SK-MEL-5 (cell line): Measurements from ENCODE around the gene USF3. TPM values are rescaled to one million over a fixed set of nuclear protein-coding genes. Genes with fewer than 3 reads are reported as not detected.
"Not testable (repeated sequence)": the region's sequence is repeated elsewhere in the genome, so short reads cannot be mapped to it uniquely, and the experiment has no call there.

Experiments used
- DNase-seq: peaks from one replicate; pipeline ENCODE4 v3.0.0-alpha.2; 2016; ENCODE audit warnings: low read depth, low spot score
- in situ Hi-C: cut with HindIII; loops from 2 replicates; pipeline ENCODE4 v1.10.0; 2016; ENCODE audit warnings: low sequenced_read_pairs, high pct_unique_total_duplicates, low pct_unique_long_range_greater_than_20kb
- total RNA-seq: library from RNA; depleted of rRNA; stranded (reverse); fragments of >200 nt; shearing (Covaris generic); gene quantifications from 2 replicates; pipeline ENCODE4 v1.2.3, GENCODE V29; 2014

The USF3 gene
- total RNA-seq, 1 experiment from 2014 or later = 9.0 TPM

DNA sequence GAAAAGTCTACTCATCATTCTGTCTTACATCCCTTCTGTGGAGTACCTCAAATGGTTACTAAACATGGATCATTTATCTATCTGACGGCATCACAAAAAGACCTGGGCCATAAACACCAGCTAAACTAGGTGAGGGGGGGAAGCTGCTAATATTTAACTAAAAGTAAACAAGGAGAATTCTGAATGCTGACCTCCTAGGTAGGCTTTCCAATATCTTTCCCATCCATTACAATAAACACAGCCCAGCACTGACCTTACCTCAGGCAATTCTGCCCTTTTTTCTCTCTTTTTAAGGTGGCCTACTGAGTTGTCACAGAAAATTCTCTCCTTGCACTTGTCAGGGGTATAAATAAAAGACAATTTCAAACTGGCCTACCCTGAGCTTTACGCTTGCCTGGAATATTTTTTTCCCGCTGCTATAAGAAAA, 33.1 kb downstream of the USF3 start:
- no peak for DNase-seq
- in situ Hi-C loops = no loop called here

DNA sequence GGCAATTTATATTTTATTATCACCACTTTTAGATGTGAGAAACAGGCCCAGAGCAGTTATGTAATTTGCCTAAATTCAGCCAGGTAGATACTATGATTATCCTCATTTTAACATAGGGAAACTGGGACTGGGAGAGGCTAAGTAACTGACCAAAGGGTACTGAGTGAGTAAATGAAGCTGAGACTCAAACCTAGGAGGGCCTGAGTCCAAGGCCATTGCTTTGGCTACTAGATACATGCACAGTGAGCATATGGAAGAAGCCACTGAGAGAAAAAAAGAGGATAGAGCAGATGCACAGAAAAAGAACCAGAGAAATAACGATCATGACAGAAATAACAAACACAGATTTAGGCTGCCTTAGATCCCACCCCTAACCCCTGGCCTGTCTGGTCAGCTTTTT, 33.6 kb downstream of the USF3 start:
- in situ Hi-C loops = no loop called here
- no peak for DNase-seq

DNA sequence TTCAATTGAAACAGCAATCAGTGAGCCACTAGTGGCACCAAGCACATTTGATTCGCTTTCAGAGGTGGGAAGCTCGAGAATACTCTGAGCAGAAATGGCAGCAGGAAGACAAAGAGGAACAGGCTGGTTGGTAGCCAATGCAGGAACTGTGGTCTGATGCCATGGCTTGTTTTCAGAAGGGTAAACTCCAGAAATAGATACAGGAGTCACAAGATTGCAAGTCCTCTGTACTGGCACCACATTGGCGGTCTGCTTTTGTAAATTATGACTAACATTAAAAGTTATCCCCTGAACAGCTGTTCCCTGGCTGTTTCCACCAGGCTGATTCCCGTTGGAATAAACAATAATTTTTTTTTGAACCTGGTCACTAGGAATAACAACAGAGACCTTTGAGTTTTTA, 35.5 kb downstream of the USF3 start:
- no peak for DNase-seq
- in situ Hi-C loops = no loop called here

DNA sequence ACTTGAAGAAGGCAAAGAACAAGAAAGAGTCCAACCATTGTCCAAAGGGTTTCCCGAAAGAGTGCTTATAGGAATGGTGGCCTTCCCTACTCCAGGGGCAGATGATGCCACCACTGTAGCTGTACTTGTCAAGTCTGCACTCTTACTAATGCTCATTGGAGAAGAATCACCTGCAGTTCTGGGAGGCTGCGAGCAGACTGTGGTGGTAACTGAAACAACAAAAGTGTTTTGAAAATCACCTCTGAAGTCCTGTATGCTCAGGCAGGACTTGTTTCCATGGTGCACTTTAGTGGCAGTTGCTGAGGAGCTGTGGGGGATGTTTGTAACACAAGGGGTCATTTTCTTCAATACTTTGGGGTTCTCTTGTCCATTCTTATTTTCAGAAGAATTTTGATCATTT, 36.0 kb downstream of the USF3 start:
- in situ Hi-C loops = no loop called here
- DNase-seq = no peak

DNA sequence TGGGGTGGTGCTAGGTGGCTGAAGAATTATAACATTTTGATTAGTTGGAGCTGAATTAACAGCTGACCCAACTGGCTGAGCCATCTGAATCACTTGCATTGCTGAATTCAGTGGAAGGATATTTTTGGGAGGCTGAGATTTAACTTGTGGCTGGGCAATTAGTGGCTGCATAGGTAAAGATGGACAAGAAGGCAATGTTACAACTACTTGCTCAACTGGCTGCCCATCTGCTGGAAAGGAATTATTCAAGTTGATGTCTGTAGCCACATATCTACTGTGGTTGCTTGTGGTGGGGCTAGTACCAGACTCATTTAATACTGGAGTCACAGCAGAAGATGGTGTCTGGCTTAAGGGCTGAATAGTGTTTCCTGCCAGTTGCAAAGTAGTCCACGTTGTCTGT, 36.4 kb downstream of the USF3 start:
- no peak for DNase-seq
- in situ Hi-C loops = no loop called here

DNA sequence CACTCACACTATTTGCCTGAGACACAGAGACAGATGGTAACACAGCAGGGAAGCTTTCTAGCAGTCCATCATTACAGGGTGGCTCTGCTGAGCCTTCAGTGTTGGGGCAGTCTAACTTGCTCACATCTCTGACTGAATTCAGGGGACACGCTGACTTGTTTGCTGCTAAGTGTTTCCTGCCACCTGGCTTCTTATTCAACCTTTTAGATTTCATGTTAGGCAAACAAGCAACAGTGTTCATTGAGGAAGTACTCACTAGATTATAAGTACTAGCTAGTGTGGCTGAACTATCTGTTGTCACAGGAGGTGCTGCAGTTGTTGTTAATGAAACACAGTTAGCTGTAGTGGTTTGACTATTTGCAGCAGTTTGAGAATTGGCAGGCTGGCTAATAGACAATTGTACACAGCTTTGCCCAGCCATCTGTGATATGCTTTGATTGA, 37.3 kb downstream of the USF3 start:
- no peak for DNase-seq
- in situ Hi-C loops = no loop called here

DNA sequence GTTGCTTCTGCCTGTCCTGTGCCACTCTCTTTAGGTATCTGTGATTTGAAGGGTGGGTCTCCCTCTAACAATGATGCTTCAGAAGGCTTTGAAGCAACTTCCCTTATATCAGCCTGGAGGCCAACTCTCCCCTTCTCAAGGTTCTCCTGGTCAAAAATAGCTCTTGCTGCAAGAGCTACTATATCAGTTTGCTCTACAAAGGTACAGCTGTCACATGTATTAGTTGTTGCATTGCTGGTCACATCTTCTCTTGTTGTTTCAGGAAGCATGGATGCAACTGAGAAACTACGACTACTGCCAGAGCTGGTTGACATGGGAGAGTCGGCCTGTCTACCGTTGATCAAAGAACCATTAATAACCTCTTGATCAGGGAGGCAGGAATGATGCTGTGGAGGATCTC, 38.3 kb downstream of the USF3 start:
- no peak for DNase-seq
- in situ Hi-C loops = no loop called here

DNA sequence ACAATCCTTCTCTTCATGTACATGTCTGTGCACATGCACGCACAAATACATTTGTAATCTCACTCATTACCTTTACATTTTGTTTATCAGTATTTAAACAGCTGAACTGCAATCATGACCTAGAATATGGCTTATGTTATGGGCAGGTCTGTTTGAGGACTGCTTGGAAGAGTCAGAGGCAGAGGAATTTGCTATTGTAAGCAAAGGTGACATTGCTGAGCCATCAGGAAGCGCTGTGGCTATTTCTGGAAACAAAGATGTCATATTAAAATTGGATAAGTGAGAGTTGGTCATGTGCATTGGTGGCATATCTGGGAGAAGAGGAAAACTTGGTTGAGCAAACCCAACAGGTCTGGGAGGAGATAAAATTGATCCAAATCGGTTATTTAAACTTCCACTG, 41.6 kb downstream of the USF3 start:
- no peak for DNase-seq
- in situ Hi-C loops = no loop called here

DNA sequence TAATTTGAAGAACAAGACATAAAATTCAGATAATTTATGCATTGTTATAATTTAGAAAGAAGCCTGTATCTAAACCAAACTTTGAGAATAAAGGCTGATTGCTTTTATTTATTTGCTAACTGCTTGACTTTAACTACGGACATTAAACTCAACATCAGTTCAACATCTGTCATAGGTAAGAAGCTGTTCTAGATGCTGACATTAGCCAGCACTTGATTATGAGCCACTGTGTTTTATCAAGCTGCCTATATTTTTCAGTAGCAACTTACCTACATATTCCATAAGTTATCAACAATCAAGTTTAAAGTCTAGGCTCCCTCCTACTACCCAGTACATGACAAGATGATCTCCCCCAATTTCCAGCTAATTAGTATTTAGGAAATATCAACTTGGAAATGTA, 42.1 kb downstream of the USF3 start:
- no peak for DNase-seq
- in situ Hi-C loops = no loop called here

DNA sequence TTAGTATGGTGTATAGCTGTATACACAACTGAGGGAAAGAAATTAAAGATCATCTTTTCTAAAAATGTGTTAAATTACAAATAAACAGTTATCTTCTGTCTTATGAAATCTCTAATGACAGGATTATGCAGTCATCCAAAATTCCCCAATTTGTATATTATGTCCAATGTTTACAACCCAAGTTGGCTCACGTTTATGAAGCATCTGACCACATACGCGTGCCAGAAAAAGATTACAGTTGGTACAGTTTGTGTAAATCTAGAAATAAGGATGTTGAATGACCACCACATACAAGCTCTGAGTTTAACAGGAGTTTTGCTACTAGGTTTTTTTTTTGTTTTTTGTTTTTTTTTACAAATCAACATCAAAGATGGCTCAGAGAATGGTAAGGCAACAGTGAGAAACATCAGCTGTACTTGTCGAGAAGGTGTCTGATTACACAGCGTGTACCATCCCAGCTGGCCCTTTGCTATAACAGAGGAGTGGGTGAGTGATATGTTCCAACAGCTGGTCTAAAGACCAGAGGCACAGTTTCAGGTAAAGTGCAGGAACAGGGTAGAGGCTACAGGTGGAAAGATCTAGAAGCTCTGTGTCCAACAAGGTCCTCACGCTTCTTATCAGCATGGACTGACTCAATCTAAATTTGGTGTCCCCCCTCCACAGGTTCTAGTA, 47.1 kb downstream of the USF3 start:
- in situ Hi-C loops = no loop called here
- no peak for DNase-seq

DNA sequence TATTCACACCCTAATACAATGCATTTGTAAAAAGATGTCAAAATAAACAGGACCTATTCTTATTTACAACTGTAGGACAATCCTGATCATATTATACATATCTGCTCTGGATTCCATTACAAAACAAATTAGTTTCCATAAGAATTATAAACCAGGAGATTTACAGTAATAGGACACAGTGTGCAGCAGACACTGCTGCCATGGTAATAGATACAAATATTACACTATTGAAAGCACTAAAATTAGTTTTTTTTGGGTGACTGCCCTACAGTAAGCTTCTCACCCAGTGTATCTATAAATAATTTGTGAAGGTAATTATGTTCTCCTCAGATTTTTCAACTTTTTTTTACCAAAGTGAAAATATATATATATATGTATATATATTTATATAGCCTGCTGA, 47.9 kb downstream of the USF3 start:
- no peak for DNase-seq
- in situ Hi-C loops = no loop called here

DNA sequence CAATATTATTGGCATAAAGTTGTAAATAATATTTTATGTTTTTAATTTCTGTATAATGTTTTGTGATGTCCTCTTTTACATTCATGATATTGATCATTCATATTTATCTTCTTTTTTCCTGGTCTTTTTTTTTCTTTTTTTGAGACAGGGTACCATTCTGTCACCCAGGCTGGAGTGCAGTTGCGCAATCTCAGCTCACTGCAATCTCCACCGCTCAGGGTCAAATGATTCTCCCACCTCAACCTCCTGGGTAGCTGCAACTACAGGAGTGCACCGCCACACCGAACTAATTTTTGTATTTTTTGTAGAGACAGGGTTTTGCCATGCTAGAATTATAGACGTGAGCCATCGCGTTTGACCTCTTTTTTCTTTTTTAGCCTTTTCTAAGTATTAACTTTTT, 52.9 kb downstream of the USF3 start:
- in situ Hi-C loops = no loop called here
- no peak for DNase-seq

DNA sequence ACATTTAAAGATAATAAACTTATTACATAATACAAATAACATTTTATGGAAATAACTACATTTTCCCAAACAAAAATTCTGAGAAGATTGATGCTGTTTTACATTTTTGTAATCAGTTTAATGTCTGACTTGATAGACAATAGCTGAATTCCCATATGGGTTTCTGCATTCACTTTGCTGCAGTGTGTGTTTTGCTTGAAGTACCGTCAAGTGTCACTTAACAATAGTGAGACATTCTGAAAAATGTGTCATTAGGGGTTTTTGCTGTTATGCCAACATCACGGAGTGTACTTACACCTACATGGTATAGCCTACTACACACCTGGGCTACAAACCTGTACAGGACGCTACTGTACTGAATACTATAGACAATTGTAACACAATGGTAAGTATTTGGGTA, 57.5 kb downstream of the USF3 start:
- no peak for DNase-seq
- in situ Hi-C loops = no loop called here

DNA sequence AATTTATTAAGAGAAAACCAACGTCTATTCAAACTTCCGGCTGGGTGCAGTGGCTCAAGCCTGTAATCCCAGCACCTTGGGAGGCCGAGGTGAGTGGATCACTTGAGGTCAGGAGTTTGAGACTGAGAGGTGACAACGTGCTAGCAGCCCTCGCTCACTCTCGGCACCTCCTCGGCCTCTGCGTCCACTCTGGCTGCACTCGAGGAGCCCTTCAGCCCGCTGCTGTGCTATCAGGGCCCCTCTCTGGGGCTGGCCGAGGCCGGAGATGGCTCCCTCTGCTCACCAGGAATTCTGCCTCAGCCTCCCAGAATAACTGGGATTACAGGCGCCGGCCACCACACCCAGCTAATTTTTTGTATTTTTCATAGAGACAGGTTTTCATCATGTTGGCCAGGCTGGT, 58.7 kb downstream of the USF3 start:
- DNase-seq = no peak
- in situ Hi-C loops = no loop called here

DNA sequence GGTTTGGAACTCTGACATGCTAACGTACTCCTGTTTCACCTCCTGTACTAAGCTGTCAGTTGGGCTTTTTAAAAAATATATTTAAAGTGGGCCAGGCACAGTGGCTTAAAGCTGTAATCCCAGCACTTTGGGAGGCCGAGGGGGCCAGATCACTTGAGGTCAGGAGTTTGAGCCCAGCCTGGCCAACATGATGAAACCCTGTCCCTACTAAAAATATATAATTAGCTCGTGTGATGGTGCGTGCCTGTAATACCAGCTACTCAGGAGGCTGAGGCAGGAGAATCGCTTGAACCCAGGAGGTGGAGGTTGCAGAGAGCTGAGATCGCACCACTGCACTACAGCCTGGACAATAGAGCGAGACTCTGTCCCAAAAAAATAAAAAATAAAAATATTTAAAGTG, 60.4 kb downstream of the USF3 start:
- DNase-seq, in situ Hi-C loops: not testable (repeated sequence)

DNA sequence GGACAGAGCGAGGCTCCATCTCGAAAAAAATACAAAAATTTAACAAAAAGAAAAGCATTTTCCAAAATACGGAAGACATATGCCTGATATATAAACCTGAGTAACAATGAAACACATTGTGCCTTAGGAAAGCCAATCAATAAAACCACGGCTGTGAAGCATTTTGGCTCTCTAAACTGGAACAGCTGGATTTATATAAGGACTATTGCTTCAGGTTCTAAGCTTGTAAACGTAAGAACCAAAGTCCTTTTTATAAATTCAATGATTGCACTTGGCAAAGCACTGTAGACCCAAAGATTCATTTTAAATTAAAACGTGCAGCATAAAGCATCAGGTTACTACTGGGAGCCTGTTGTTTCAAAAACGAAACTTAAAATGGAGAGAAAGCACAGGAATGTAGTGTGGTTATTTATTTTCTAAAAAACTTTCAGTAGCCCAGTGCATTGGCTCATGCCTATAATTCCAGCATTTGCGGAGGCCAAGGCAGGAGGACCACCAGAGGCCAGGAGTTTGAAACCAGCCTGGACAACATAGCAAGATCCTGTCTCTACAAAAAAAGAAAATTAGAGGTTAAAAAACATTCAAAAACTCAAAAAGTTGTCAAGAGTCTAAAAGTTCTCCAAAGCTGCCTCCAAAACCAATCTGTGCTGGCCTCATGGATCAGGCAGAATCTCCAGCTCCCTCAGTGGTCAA, 61.5 kb downstream of the USF3 start:
- no peak for DNase-seq
- in situ Hi-C loops = no loop called here

DNA sequence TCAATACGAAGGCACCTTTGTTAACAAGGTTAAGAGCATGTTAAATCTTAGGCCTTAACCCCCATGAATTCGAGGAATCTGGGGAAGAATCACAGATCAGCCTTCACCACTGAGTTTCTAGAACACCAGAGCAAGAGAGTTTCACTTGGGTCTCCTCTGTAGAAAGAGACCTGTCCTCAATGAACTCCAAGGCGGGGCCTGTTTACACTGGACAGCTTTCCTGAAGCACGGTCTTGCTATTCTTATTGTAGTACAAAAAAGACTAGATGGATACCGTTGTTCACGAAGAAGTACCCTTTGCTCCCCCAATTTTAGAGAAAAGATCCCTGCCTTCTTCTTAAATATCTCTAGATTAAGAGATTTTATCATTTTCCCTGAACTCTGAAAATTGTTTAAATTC, 64.9 kb downstream of the USF3 start:
- DNase-seq = no peak
- in situ Hi-C loops = no loop called here

DNA sequence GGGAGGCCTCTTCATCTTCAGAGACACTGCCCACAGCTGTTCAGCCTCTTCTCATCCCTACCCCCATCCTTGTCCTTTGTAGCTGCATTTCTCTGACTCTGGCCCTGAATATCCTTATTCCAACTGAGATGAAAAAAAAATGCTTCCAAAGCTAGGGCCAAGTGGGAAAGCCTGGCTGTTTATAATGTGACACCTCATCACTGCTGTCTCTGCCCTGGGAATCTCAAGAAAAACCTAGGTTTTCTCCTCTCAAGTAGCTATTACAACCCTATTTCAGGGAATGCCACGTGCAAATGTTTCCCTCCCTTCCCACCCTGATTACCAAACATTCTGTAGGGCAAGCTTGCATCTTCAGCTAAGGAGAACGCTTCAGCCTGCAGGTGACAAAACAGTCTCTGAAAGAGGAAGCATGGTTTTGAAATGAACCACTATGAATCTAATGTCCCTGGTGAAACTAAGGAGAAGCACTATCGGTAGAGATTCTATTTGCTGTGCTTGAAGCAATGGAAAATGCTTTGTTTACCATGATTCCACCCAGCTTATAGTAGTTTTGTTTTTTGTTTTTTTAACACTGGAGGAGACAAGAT, 65.4 kb downstream of the USF3 start:
- in situ Hi-C loops = no loop called here

More for the DNA sequence above, 65.4 kb downstream of the USF3 start:
- no peak for DNase-seq
